SKM-1 treated with dmso at 0.1 percent for 144 hours (cell line): Measurements from ENCODE around the gene KLK8.
"Not testable (repeated sequence)": the region's sequence is repeated elsewhere in the genome, so short reads cannot be mapped to it uniquely, and the experiment has no call there.

Experiments
- DNase-seq: peaks from one replicate; lab custom pipeline; 2025; ENCODE audit not compliant: unreplicated experiment; lab: John Stamatoyannopoulos, UW

Gene KLK8

DNA sequence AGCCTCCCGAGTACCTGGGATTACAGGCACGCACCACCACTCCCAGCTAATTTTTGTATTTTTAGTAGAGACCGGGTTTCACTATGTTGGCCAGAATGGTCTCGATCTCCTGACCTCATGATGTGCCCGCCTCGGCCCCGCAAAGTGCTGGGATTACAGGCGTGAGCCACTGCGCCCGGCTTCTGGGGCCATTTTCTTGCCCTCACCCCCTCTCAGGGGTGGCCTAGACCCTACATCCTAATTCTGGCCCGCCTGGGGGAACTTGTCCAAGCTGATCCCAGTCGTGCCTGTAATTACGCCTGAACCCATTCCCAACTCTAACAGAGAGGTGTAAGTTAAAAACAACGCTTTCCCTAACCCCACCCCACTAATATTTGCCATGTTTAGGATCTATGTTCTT lies 17.0 kb downstream of the KLK8 start:
- not testable (repeated sequence) for DNase-seq

DNA sequence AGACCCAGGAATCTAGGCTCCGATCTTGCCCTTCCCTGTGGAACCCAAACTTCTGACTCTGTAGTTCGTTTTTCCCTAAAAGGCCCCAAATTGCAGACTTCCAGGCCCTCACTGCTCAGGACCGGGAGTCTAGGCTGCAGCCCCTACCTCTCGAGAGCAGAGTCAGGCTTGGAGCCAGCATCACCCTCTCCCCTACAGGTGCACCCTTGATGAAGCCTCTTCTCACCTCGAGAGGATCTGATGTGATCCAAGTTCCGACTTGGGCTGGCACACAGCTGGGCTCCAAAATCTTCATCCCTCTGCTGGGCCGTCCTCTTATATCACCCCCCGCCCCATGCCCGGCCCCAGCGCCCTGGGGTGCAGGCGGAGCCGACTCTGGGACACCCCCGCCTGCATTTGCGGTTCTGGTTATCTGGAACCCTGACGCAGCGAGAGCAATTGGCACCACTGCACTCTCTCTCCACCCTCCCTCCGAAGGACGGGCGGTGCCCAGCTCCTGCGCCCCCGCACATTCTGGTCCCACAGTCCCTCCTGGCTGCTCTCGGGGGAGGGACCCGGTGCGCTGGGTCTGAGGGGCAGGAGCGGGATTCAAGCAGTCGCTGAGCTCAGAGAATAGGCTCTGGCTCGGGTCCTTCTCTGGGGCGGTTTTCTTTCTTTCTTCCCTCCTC lies 17.6 kb downstream of the KLK8 start, which contains the start of gene KLK7:
KLK7 (minus strand) TSS at position 293 of the 668 bp plus-strand sequence. CDS start 1,518 bp downstream, outside the sequence.
- no peak for DNase-seq

DNA sequence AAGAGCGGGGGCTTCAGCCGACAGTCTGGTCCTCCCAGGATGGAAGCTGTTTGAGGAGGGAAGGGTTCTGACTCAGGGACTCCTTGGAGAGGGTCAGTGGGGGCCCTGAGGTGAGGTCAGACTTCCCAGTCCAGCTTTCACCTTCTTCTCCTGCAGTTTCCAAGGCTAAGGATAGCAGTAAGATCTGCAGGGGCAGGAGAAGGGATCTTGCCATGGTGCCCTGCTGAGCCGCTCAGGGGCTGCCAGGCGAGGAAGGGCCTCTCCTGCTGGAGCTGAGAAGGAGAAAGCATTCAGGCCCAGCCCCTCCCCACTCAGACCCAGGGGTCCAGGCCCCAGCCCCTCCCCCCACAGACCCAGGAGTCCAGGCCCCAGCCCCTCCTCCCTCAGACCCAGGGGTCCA lies 19.2 kb downstream of the KLK8 start:
- DNase-seq = no peak

DNA sequence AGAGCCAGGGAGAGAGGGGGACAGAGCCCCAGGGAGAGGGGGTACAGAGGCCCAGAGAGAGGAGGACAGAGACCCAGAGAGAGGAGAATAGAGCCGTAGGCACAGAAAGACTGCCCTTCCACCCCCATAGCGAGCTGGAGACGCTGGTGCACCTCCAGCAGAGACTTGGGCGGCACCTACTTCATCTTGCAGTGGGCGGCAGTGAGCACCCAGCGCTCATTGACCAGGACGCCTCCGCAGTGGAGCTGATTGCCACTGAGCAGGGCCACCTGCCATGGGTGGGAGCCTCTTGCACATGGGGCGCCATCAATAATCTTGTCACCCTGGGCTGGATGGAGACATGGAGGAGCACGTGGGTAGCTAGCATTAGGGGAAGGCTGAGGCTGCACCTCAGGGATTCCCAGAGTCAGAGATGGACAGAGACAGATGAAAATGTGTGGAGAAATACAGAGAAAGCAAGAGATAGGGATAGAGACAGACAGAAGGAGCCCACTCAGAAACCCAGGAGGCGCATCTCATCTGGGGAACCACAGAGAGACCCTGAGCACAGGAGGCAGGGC lies 19.7 kb downstream of the KLK8 start:
- DNase-seq = no peak

DNA sequence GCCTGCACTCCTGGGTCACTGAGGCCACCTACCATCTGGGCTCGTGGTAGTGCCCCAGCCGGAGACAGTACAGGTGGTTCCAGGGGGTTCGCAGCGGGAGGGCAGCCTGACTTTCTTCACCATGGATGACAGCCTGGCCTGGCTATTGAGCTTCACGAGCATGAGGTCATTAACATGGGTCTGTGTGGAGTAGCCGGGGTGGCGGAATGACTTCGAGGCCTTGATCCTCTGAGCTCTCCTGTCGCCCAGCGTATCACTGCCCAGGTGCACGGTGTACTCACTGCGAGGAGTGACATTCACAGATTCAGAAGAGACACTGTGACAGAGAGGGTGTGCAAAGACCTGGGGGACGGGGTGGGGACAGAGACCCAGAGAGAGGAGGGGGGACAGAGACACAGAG lies 21.2 kb downstream of the KLK8 start:
- no peak for DNase-seq

DNA sequence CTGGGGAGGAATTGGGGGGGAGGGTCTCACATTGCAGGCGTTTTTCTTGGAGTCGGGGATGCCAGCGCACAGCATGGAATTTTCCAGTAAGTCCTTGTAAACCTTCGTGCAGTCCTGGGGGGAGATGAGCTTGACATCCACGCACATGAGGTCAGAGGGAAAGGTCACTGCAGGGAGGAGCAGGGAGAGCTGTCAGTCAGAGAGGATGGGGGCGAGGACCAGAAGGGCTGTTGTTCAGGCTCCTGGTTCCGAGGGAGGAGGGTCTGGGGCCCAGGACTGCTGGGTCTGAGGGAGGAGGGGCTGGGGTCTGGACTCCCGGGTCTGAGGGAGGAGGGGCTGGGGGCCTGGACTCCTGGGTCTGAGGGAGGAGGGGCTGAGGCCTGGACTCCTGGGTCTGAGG lies 21.6 kb downstream of the KLK8 start:
- no peak for DNase-seq

DNA sequence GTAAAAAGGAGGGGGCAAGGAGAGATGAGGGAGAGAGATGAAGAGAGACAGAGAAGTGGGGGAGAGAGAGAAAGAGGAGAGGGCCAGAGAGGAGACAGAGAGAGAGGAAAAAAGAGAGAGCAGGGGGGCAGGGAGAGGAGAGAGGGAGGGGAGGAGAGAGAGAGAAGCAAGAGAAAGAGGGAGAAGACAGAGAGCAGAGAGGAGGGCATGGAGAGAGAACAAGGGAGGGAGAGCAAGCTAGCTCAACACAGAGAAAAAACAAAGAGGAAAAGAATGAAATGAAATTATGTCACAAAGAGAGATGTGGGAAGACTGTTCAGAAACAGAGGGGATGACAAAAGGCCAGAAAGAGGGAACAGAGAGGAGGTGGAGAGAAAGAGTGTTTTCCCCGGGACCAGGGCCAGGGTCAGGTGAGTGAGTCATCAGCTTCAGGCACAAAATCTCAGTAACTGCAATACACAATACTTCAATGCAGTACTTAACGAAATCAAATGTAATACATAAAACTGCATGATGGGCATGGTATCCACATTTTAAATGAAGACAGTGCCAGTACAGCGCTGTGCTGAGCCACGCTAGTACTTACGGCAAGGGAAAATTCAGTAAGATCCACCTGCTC lies 22.5 kb downstream of the KLK8 start:
- no peak for DNase-seq

DNA sequence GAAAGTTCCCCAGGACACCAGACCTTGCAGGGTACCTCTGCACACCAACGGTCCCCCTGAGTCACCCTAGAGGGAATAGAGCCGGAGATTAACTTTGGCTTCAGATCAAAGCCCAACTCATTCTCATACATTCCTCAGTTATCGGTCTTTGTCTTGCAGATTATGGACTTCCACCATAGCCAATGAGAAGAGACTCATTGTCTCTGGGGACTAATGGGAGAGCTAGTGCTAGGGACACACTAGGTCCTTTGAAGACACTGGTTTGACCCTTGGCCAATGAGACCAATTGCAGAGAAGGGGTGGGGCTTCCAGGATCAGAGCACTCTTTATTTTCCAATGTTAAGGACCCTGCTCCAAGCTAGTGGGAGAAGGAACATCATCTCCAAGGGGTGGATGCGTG lies 23.8 kb downstream of the KLK8 start:
- DNase-seq = no peak

DNA sequence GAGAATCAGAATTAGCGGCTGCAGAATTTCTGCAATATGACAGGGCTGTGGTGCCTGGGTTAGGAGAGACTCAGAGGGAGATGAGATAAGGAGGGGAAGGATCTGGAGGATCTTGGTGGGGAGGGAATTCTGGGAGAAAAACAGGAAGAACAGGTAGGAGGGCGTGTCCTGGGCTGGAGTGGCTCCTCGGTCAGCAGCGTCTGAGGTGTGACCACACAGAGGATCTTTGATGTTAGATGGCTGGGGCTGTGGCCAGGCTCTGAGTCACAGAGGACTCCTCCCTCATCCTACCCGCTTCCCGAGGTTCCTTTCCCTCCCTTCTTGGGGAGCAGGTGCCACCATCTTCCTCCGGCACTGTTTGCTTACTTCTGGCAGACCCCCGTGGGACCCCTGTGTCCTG lies 25.6 kb downstream of the KLK8 start:
- no peak for DNase-seq

DNA sequence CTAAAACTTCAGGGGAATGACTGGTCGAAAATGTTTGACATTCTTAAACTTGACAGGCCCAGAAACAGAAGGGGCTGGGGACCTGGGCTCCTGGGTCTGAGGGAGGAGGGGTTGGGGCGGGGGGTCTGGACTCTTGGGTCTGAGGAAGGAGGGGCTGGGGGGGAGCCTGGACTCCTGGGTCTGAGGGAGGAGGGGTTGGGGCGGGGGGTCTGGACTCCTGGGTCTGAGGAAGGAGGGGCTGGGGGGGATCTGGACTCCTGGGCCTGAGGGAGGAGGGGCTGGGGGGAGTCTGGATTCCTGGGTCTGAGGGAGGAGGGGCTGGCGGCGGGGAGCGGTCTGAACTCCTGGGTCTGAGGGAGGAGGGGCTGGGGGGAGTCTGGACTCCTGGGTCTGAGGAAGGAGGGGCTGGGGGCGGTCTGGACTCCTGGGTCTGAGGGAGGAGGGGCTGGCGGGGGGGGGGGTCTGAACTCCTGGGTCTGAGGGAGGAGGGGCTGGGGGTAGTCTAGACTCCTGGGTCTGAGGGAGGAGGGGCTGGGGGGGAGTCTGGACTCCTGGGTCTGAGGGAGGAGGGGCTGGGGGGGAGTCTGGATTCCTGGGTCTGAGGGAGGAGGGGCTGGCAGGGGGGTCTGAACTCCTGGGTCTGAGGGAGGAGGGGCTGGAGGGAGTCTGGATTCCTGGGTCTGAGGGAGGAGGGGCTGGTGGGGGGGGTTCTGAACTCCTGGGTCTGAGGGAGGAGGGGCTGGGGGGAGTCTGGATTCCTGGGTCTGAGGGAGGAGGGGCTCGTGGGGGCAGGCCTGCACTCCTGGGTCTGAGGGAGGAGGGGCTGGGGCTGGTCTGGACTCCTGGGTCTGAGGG lies 26.5 kb downstream of the KLK8 start:
- no peak for DNase-seq

DNA sequence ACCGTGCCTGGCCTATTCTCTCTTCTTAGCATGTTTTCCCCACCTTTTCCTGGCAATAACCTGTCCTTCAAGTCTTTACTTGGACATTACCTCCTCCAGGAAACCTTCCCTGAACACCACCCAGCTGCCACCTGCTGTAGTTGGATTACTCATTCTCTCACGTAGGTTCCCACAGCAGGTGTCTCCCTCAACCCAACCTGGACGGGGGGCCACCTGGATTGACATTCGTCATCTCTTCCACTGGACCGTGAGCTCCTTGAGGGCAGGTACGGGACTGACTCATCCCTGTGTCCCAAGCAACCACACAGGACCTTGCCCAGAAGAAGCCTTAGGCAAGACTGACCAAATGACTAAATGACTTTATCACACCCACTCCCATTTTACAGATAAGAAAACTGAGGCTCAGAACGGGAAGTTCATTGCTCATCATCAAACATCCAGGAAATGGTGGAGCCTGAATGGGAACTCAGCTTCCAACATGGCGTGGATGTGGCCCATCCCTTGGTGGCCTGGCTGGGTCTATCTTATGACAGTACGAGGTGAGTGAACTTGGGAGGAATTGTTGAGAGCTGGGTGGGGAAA lies 28.5 kb downstream of the KLK8 start:
- no peak for DNase-seq

DNA sequence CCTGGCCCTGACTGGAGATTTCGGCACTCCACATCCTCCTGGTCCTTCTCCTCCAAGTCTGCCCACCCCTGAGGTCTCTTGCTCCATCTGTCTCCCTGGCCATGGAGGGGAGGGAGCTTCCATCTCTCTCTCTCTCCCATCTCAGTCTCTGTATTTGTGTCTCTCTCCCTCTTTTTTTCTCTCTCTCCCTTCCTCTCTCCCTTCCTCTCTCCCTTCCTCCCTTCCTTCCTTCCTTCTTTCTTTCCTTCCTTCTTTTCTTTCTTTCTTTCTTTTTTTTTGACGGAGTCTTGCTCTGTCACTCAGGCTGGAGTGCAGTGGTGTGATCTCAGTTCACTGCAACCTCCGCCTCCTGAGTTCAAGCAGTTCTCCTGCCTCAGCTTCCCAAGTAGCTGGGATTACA lies 31.6 kb downstream of the KLK8 start:
- DNase-seq = not testable (repeated sequence)

DNA sequence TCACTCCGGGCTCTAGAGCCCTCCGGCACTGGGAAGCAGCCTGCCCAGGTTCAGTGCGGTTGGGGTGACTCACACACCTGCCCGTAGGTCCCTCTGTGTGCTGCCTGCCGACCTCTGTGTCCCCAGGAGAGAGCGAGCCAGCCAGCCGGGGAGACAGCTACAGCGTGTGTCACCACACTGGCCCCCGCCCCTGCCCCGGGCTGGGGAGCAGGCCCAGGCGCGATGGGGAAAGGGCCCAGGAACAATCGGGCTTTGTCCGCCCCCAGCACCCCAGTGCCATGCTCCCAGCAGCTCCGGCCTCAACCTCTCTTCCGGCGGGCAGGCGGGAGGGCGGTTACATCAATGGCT lies 32.0 kb downstream of the KLK8 start, which contains the start of gene KLK6:
KLK6 (minus strand) TSS at position 179 of the 348 bp plus-strand sequence. CDS start 1,487 bp downstream, outside the sequence.
- no peak for DNase-seq

DNA sequence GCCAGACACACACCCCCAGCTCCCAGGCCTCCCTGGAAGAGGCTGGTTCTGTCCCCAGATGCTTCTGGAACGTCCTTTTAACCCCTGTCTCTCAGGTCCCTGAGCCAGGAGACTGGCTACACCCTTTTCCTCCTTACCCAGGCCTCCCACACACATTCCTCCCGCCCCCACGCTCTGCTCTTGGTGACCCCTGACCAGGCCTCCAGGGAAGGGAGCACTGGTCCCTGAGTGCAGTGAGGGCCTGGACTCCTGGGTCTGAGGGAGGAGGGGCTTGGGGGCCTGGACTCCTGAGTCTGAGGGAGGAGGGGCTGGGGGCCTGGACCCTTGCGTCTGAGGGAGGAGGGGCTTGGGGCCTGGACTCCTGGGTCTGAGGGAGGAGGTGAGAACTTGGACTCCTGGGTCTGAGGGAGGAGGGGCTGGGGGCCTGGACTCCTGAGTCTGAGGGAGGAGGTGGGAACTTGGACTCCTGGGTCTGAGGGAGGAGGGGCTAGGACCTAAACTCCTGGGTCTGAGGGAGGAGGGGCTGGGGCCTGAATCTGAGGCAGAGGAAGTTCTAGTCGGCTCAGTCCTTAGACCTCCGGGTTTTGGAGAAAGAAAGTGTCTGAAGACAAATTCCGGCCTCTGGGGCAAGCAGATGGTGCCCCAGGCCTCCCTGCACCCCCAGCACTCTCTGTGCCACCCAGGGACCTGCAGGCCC lies 32.5 kb downstream of the KLK8 start:
- no peak for DNase-seq

DNA sequence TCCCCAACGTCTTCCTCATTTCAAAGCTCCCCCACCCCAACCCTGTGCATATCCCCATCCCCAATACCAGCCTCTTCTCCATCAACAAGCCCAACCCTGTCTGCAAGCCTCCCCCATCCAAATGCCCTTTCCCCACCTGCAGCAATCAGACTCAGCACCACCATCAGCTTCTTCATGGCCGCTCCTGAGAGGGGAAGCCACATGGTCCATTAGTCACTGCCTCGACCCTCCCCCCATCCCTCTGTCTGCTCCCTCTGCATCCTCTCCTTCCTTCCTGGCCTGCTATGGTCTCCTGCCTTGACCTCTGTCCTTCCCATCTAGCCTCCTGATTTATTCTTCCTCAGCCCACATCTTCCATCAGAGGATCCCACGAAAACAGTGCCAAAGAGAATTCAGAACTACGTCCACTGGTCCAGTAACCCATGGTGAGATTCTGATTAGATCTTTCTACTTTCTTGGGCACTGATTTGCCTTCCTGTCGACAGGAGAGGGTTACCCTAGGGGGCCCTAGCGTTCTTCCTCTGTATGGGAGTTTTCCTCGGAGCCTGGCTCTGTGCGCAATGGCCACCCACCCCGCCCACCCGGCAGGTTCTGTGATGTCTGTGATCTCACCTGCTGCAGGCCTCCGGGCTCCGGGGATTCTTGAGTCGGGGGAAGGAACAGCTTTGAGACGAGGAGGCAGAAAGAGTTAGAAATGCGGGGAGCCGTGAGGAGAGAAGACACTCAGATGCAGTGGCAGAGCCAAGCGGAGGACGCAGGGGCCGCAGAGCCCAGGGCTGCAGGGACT lies 33.3 kb downstream of the KLK8 start:
- DNase-seq = no peak

DNA sequence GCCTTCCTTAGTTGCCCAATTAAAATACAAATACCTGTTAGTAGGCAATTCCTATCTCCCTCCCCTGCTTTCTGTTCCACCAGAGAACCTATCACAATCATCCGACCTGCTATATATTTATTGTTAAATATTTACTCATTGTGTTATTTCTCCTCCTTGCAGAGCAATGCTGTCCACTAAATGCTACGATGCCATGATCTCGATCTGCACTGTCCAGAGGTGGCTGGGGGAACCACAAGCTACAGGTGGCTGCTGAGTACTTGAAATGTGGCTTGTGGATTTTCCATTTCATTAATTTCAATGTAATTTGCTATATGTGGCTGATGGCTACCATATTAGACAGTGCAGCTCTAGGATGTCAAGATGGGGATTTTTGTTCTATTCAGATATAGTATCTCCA lies 37.1 kb downstream of the KLK8 start:
- no peak for DNase-seq

DNA sequence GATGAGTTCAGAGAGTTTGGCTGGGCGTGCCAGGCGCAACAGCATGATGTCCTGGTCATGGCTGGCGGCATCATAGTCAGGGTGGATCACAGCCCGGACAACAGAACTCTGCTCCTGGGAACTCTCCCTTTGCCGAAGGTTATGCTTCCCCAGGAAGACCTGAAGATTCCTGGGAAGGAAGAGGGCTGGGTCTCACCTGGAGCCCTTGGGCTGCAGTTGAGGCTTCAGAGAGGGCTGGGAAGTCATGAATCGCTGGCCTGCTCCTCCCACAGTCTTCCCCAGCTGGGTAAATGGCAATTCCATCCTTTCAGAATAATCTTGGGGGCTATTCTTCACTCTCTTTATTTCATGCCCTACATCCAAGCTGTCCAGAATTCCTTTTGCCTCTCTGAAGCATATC lies 38.0 kb downstream of the KLK8 start:
- no peak for DNase-seq

DNA sequence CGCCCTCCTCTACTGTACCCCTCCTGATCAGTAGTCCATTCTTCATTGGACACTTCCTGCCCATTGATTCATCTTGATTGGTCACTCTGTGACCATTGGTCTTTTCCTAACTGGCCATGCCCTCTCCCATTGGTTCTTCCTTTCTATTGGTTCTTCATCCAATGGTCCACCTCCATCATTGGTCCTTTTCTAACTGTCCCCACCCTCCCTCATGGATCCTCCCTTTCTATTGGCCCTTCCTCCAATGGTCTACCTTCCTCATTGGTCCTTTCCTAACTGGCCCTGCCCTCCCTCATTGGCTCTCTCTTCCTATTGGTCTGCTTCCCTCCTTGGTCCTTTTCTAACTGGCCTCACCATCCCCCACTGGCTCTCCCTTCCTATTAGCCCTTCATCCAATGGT lies 39.2 kb downstream of the KLK8 start:
- DNase-seq = no peak

DNA sequence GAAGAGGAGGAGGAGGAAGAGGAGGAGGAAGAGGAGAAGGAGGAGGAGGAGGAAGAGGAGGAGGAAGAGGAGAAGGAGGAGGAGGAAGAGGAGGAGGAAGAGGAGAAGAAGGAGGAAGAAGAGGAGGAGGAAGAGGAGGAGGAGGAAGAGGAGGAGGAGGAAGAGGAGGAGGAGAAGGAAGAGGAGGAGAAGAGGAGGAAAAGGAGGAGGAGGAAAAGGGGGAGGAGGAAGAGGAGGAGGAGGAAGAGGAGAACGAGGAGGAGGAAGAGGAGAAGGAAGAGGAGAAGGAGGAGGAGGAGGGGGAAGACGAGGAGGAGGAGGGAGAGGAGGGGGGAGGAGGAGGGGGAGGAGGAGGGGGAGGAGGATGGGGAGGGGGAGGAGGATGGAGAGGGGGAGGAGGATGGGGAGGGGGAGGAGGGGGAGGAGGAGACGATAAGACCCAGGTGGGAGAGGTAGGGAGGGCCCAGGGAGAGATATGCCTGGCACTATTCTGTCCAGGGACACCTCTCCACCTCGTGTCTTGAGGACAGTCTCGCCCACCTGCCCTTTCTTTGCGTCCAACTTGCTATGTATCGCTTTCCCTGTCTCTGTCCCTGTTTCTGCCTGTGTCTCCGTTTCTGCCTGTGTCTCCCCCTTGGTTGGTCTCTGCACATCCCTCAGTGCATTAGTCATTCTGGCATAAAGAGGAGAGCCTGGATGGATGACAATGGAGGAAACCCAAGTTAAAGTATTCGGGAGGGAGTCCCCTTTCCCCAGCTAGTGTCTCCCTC lies 41.5 kb downstream of the KLK8 start:
- no peak for DNase-seq
